HL-60 (cell line): ENCODE results near the gene HLA-F.

Experiments
- GABPA ChIP-seq: IDR thresholded peaks from 2 replicates; pipeline ENCODE4 v1.6.1; 2012; ENCODE audit warnings: low read depth
- POLR2AphosphoS5 ChIP-seq: IDR thresholded peaks from 2 replicates; pipeline ENCODE4 v1.6.1; 2012; ENCODE audit warnings: low read depth
- REST ChIP-seq: IDR thresholded peaks from 2 replicates; pipeline ENCODE4 v1.6.1; 2012; ENCODE audit warnings: low read depth; ENCODE audit not compliant: insufficient replicate concordance
- SPI1 ChIP-seq: IDR thresholded peaks from 2 replicates; pipeline ENCODE4 v1.6.1; 2012; ENCODE audit warnings: low read depth, mild to moderate bottlenecking, borderline replicate concordance
- TF ChIP-seq, protein P1 (sequence below): IDR thresholded peaks from one replicate; pipeline ENCODE4 v1.5.1; 2011; ENCODE audit warnings: low read length, control low read depth, inconsistent platforms; ENCODE audit not compliant: insufficient read depth

DNA sequence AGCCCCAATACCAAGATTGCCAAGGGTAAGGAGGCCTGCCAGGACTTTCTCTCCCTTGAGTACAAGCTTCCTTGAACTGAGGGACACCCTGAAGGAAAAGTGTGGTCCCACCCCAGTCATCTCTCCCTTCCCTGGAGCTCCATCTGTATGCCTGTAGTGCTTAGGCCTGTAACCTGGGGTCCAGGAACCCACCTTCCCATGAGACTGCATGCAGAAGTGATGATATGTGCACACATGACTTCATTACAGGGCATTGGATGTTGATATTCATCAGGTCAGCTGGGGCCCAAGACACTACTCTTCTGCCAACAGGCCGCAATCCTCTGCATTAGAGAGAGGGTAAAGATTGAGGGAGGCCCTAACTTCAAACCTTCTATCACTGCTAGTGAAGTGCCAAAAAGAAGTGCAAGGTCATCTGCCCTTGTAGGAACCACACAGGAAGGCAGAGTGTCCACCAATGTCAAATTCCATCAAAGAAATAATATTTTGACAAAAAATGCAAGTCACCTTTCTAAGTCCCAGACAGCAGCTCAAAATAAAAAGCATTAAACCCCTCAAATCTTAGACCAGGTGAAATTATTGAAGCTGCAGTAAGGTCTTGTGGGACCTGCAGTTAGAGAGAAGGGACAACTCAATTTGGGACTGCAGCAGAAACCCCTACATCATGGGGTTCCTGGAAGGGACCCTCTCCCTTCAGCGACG lies 5.1 kb downstream of the HLA-F start:
- TF ChIP-seq, protein P1, sequence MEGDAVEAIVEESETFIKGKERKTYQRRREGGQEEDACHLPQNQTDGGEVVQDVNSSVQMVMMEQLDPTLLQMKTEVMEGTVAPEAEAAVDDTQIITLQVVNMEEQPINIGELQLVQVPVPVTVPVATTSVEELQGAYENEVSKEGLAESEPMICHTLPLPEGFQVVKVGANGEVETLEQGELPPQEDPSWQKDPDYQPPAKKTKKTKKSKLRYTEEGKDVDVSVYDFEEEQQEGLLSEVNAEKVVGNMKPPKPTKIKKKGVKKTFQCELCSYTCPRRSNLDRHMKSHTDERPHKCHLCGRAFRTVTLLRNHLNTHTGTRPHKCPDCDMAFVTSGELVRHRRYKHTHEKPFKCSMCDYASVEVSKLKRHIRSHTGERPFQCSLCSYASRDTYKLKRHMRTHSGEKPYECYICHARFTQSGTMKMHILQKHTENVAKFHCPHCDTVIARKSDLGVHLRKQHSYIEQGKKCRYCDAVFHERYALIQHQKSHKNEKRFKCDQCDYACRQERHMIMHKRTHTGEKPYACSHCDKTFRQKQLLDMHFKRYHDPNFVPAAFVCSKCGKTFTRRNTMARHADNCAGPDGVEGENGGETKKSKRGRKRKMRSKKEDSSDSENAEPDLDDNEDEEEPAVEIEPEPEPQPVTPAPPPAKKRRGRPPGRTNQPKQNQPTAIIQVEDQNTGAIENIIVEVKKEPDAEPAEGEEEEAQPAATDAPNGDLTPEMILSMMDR, result no peak
- TF ChIP-seq REST, result no peak
- no peak for TF ChIP-seq POLR2AphosphoS5
- TF ChIP-seq SPI1, result no peak
- no peak for TF ChIP-seq GABPA
